LNCaP clone FGC (cell line): ENCODE measurements around the gene PNRC2.
"Not testable (repeated sequence)": the region's sequence is repeated elsewhere in the genome, so short reads cannot be mapped to it uniquely, and the experiment has no call there.

Experiments used
- DNase-seq: peaks from one replicate; pipeline ENCODE4 v3.0.0-alpha.2; 2011; ENCODE audit warnings: low read depth
- H3K4me3 ChIP-seq: 2 replicates; pipeline ENCODE4 v1.5.1; 2011; ENCODE audit warnings: mild to moderate bottlenecking, low read depth, low read length, control low read depth
- CTCF ChIP-seq: IDR thresholded peaks from 2 replicates; pipeline ENCODE4 v1.5.1; 2012; ENCODE audit warnings: mild to moderate bottlenecking; ENCODE audit not compliant: control insufficient read depth, insufficient read depth; ENCODE audit errors: extremely low read depth

Gene PNRC2

GRCh38 chr1:23979387-23979880, 19.8 kb downstream of the PNRC2 start:
- DNase-seq = no peak
- no peak for TF ChIP-seq CTCF
- peak overlapping the region; percentile 64 for H3K4me3 ChIP-seq

- DNase-seq = peak; percentile 88
- peak; percentile 32; the same call in 1 of the 2 replicates for TF ChIP-seq CTCF
- peak within 1 kb of the TSS; percentile 64 for H3K4me3 ChIP-seq
Measured at GRCh38 chr1:23979881-23980727, 20.5 kb downstream of the PNRC2 start, which contains the start of gene SRSF10. SRSF10 (minus strand) TSS chr1:23980327; CDS start chr1:23980255, 72 bp downstream.

- peak overlapping the region; percentile 64 for H3K4me3 ChIP-seq
- TF ChIP-seq CTCF = no peak
- DNase-seq = no peak
Measured at GRCh38 chr1:23980728-23981070, 21.1 kb downstream of the PNRC2 start.

- no peak for TF ChIP-seq CTCF
- DNase-seq = peak; percentile 92
- no peak overlapping the region for H3K4me3 ChIP-seq
Measured at GRCh38 chr1:23984417-23985186, 25.0 kb downstream of the PNRC2 start.

- DNase-seq, H3K4me3 ChIP-seq: not testable (repeated sequence)
Measured at GRCh38 chr1:23987038-23987437, 27.4 kb downstream of the PNRC2 start.

- no peak for DNase-seq
- H3K4me3 ChIP-seq = no peak overlapping the region
- TF ChIP-seq CTCF = no peak
Measured at GRCh38 chr1:23989263-23989662, 29.6 kb downstream of the PNRC2 start.

- DNase-seq, H3K4me3 ChIP-seq: not testable (repeated sequence)
Measured at GRCh38 chr1:23992011-23992410, 32.4 kb downstream of the PNRC2 start.
